Hematopoietic multipotent progenitor cell treated with erythropoietin and hydrocortisone succinate and interleukin-3 and kit ligand, for 8 days (in vitro differentiated cells): ENCODE data around the gene SCGB3A2.

ENCODE experiments used
- DNase-seq: peaks from one replicate; pipeline ENCODE4 v3.0.0-alpha.2; 2015

Gene SCGB3A2

DNA sequence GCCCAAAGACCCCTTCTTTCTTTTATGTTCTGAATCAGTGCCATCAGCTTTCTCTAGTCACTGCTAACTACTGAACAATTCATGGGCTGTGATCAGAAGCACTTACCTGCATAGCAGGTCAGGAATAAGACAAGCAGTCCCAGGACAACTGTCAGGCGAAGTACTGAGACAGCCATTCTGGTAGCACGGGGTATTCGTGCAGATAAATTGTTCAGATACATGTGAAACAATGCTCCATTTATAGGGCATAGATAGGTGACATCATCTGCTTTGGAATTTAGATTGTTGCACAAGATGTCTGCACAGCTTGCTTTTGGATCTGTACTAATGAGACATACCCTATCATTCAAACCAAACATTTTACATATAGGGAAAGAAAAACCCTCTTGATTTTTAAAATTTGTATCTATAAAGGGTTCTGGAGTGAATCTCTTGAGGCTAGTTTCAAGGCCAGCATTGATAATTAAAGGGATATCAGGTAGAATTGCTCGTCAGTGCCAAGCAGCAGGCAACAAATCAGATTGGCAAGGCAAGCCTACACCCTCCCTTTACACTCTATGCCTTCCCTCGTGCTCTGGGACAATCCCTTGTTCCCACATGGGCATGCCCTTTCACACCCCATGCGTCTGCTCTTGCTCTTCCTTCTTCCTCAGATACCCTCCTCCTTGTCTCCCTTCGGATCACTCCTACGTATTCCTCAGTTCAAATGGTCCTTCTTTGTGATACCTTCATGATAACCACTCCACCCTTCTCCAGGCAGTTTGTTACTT, 28.0 kb downstream of the SCGB3A2 start, which contains the start of gene C5orf46:
C5orf46 (minus strand) TSS at position 213 of the 770 bp plus-strand sequence; CDS start at position 176, 37 bp downstream.
- DNase-seq, result no peak

GRCh38 chr5:147911427-147911826, 32.9 kb downstream of the SCGB3A2 start:
- no peak for DNase-seq

DNA sequence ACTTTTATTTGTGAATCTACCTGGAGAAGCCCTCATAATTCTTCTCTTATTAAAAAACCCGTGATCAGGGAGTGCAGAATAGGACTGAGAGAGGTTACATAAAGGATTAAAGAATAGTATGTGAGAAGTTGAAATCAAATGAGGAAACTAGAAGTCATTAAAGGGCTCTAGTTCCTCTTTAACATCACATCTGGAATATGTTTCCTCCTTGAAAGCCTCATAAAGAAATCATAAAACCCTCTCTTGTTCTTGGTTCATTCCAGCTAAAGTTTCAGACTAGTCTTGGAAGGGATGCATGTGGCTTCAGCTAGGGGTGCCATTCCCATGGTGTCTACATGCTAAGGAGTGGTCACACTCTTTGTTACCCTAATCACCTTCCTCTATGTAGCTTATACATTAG, 33.5 kb downstream of the SCGB3A2 start:
- no peak for DNase-seq

GRCh38 chr5:147913786-147914185, 35.3 kb downstream of the SCGB3A2 start:
- DNase-seq, result no peak

- DNase-seq, result no peak
These were observed 39.7 kb downstream of the SCGB3A2 start for GRCh38 chr5:147918101-147918685.

GRCh38 chr5:147918899-147919298, 40.4 kb downstream of the SCGB3A2 start:
- DNase-seq, result no peak

DNA sequence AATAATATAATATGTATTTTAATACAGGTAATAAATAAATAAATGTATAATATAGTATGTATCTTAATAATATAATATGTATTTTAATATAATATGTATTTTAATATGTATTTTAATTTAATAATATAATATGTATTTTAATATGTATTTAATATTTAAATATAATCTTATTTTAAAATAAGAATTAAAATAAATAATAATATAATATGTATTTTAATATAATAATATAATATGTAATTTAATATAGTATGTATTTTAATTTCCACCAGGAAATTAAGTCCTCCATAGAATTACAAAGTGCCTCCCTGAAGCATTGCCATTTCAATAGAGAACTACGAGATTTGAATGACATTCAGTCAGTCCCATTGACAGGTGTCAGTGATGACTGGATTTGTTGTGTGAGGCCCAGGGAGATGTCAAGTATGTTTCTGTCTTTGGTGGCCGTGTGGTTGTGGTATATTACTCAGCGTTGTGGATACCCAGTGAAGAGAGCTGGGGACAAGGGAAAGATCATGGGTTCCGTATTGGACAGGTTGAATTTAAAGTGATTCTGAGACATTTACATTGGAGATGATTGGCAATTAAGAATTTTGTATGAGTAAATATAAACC, 42.0 kb downstream of the SCGB3A2 start:
- DNase-seq, result no peak

GRCh38 chr5:147921136-147921535, 42.6 kb downstream of the SCGB3A2 start:
- no peak for DNase-seq

DNA sequence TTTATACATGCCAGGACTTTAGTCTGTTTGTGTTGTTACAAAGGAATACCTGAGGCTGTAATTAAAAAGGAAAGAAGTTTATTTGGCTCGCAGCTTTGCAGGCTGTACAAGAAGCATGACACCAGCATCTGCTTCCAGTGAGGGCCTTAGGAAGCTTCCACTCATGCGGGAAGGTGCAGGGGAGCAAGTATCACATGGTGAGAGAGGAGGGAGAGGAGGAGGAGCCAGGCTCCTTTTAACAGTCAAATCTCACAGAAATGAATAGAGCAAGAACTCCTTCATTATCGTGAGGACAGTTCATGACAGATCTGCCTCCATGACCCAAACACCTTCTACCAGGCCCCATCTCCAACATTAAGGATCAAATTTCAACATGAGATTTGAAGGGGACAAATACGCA, 46.5 kb downstream of the SCGB3A2 start:
- DNase-seq, result no peak

GRCh38 chr5:147927901-147928300, 49.4 kb downstream of the SCGB3A2 start:
- no peak for DNase-seq

- DNase-seq, result no peak
These were observed 52.3 kb downstream of the SCGB3A2 start for GRCh38 chr5:147930769-147931168.
